PC-3 (cell line): ENCODE results near the gene DERL3.

ENCODE experiments used
- CTCF ChIP-seq: fragments of 300-600 bp; sonication (generic); conservative IDR thresholded peaks from 2 replicates; pipeline ENCODE4 v1.5.1; 2017; ENCODE audit warnings: antibody characterized with exemption, low read depth, mild to moderate bottlenecking, low read length
- EZH2 ChIP-seq: fragments of 300-600 bp; sonication (generic); IDR thresholded peaks from one replicate; pipeline ENCODE4 v1.6.1; 2017; ENCODE audit warnings: antibody characterized with exemption, mild to moderate bottlenecking, low read length; ENCODE audit not compliant: unreplicated experiment
- EZH2phosphoT487 ChIP-seq: fragments of 300-600 bp; sonication (generic); IDR thresholded peaks from 2 replicates; pipeline ENCODE4 v1.6.1; 2018; ENCODE audit warnings: mild to moderate bottlenecking, antibody characterized with exemption, low read length, borderline replicate concordance

GRCh38 chr22:23828800-23829680 lies 9.8 kb downstream of the DERL3 start:
- TF ChIP-seq EZH2, result no peak
- TF ChIP-seq EZH2phosphoT487, result no peak
- TF ChIP-seq CTCF, result no peak
